ENCODE measurements around the gene TAS2R41.

The TAS2R41 gene

GRCh38 chr7:143504215-143504936, 26.7 kb downstream of the TAS2R41 start:
- Histone ChIP-seq H3K4me1 (ENCODE audit: low read depth, poor library complexity, severe bottlenecking) (no peaks in the 10 kb centered on the region), H3K4me2 (no peak overlapping the region), H3K36me3 (ENCODE audit: insufficient read depth) (no peaks in the 10 kb centered on the region), H3K27me3 (ENCODE audit: insufficient read depth, low read depth) (no peaks in the 10 kb centered on the region), H2AFZ (ENCODE audit: low read depth) (no peak overlapping the region), H3K4me3 (IDR thresholded peaks at IDR 0.05; ENCODE audit: insufficient read depth, low read depth, low read length) (no peak overlapping the region), H3K9ac (no peak overlapping the region), H3K79me2 (ENCODE audit: insufficient read depth, low read depth) (no peaks in the 10 kb centered on the region), H4K20me1 (ENCODE audit: insufficient read depth) (no peaks in the 10 kb centered on the region), H3K27ac (no peak overlapping the region)
- TF ChIP-seq CTCF (conservative IDR thresholded peaks at IDR 0.05; ENCODE audit: low read depth, low read length) = no peak

DNA sequence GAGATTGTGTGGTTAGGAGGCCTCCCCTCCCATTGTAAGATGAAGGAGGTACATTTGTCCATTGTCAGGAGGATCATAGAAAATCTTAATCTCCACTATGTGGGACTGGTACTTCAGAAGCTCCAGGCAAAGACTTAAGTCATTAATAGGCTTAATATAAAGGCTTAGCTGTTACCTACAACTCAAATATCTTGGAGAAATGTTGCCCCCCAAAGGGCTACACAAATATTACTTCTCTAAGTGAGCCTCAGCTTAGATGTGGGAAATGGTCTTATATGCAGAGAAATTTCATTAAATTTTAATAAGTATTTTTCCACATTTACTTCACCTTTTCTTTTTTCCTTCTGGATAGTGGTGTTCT, 27.2 kb downstream of the TAS2R41 start:
- no peaks in the 10 kb centered on the region for H3K27me3 ChIP-seq (ENCODE audit: insufficient read depth, low read depth)
- H4K20me1 ChIP-seq (ENCODE audit: insufficient read depth) = no peaks in the 10 kb centered on the region
- no peak overlapping the region for H3K4me2 ChIP-seq
- H3K9ac ChIP-seq = no peak overlapping the region
- H3K36me3 ChIP-seq (ENCODE audit: insufficient read depth) = no peaks in the 10 kb centered on the region
- H3K4me3 ChIP-seq (IDR thresholded peaks at IDR 0.05; ENCODE audit: insufficient read depth, low read depth, low read length) = no peak overlapping the region
- no peak overlapping the region for H2AFZ ChIP-seq (ENCODE audit: low read depth)
- no peak overlapping the region for H3K27ac ChIP-seq
- no peaks in the 10 kb centered on the region for H3K4me1 ChIP-seq (ENCODE audit: low read depth, poor library complexity, severe bottlenecking)
- H3K79me2 ChIP-seq (ENCODE audit: insufficient read depth, low read depth) = no peaks in the 10 kb centered on the region
- no peak for TF ChIP-seq CTCF (conservative IDR thresholded peaks at IDR 0.05; ENCODE audit: low read depth, low read length)

GRCh38 chr7:143505838-143506237, 28.2 kb downstream of the TAS2R41 start:
- Histone ChIP-seq H3K4me2 (no peak overlapping the region), H2AFZ (ENCODE audit: low read depth) (no peak overlapping the region), H3K4me3 (IDR thresholded peaks at IDR 0.05; ENCODE audit: insufficient read depth, low read depth, low read length) (no peak overlapping the region), H3K79me2 (ENCODE audit: insufficient read depth, low read depth) (no peaks in the 10 kb centered on the region), H3K4me1 (ENCODE audit: low read depth, poor library complexity, severe bottlenecking) (no peaks in the 10 kb centered on the region), H3K27me3 (ENCODE audit: insufficient read depth, low read depth) (no peaks in the 10 kb centered on the region), H4K20me1 (ENCODE audit: insufficient read depth) (no peaks in the 10 kb centered on the region), H3K36me3 (ENCODE audit: insufficient read depth) (no peaks in the 10 kb centered on the region), H3K9ac (no peak overlapping the region), H3K27ac (no peak overlapping the region)
- no peak for TF ChIP-seq CTCF (conservative IDR thresholded peaks at IDR 0.05; ENCODE audit: low read depth, low read length)

GRCh38 chr7:143507094-143507518, 29.4 kb downstream of the TAS2R41 start:
- H3K27ac ChIP-seq = no peak overlapping the region
- H3K27me3 ChIP-seq (ENCODE audit: insufficient read depth, low read depth) = no peaks in the 10 kb centered on the region
- no peak for TF ChIP-seq CTCF (conservative IDR thresholded peaks at IDR 0.05; ENCODE audit: low read depth, low read length)
- no peaks in the 10 kb centered on the region for H4K20me1 ChIP-seq (ENCODE audit: insufficient read depth)
- H3K4me1 ChIP-seq (ENCODE audit: low read depth, poor library complexity, severe bottlenecking) = no peaks in the 10 kb centered on the region
- no peak overlapping the region for H2AFZ ChIP-seq (ENCODE audit: low read depth)
- H3K9ac ChIP-seq = no peak overlapping the region
- no peaks in the 10 kb centered on the region for H3K36me3 ChIP-seq (ENCODE audit: insufficient read depth)
- no peaks in the 10 kb centered on the region for H3K79me2 ChIP-seq (ENCODE audit: insufficient read depth, low read depth)
- no peak overlapping the region for H3K4me3 ChIP-seq (IDR thresholded peaks at IDR 0.05; ENCODE audit: insufficient read depth, low read depth, low read length)
- no peak overlapping the region for H3K4me2 ChIP-seq
